HepG2 (cell line): Measurements from ENCODE around the gene KIAA0040. TPM values are rescaled to one million over a fixed set of nuclear protein-coding genes. Genes with fewer than 3 reads are reported as not detected.

ENCODE experiments used
- ARID5B ChIP-seq: IDR thresholded peaks from 2 replicates; pipeline ENCODE4 v1.4.0; 2020; ENCODE audit warnings: mild to moderate bottlenecking, missing genetic modification reagents
- CCAR2 ChIP-seq: fragments of 200-400 bp; formaldehyde crosslinking; optimal IDR thresholded peaks from 2 replicates; pipeline ENCODE3; 2018; ENCODE audit warnings: low read depth, mild to moderate bottlenecking, low read length, moderate library complexity
- MAFG ChIP-seq: sonication (generic); formaldehyde crosslinking; IDR thresholded peaks from 2 replicates; pipeline ENCODE4 v1.5.1; 2020; ENCODE audit warnings: mild to moderate bottlenecking, missing genetic modification reagents
- RARA ChIP-seq: IDR thresholded peaks from 2 replicates; pipeline ENCODE4 v1.6.1; 2016; ENCODE audit warnings: missing genetic modification reagents, missing compliant biosample characterization
- STAG1 ChIP-seq: sonication (generic); formaldehyde crosslinking; IDR thresholded peaks from 2 replicates; pipeline ENCODE4 v1.4.0; 2020; ENCODE audit warnings: missing genetic modification reagents
- ZBTB49 ChIP-seq: sonication (generic); formaldehyde crosslinking; IDR thresholded peaks from 2 replicates; pipeline ENCODE4 v1.4.0; 2020; ENCODE audit warnings: missing genetic modification reagents, borderline replicate concordance
- ZNF577 ChIP-seq: sonication (generic); formaldehyde crosslinking; IDR thresholded peaks from 2 replicates; pipeline ENCODE4 v1.4.0; 2020; ENCODE audit warnings: mild to moderate bottlenecking, low read depth, missing genetic modification reagents, borderline replicate concordance
- ZNF746 ChIP-seq: sonication (generic); formaldehyde crosslinking; IDR thresholded peaks from 2 replicates; pipeline ENCODE4 v1.8.0; 2022; ENCODE audit warnings: mild to moderate bottlenecking, missing genetic modification reagents
- ZNF768 ChIP-seq: sonication (generic); formaldehyde crosslinking; IDR thresholded peaks from 2 replicates; pipeline ENCODE4 v1.4.0; 2020; ENCODE audit warnings: missing genetic modification reagents
- polyA plus RNA-seq, 8 experiments: library from polyadenylated mRNA; depleted of rRNA in 3 of 8; stranded (reverse) in 7 of 8; unstranded in 1 of 8; fragments of >200 nt; fragmentation: Illumina TruSeq in 4 of 8; extraction: Trizol in 4 of 8; gene quantifications; 2 replicates each; pipeline versions ENCODE4 v1.2.1 to v1.2.3, GENCODE V29; 2011 to 2016; ENCODE audit warnings: low read depth in 4 of 8, missing spikeins in 1 of 8, mixed read lengths in 1 of 8; ENCODE audit not compliant: insufficient read depth in 1 of 8
- total RNA-seq, 5 experiments: library from RNA; depleted of rRNA; stranded (reverse); fragments of >200 nt; fragmentation: Illumina TruSeq; extraction: Trizol; gene quantifications; 2 replicates each; pipeline ENCODE4 v1.2.3, GENCODE V29; 2016; ENCODE audit warnings: low read depth in 1 of 5
- TF ChIP-seq, protein P1 (sequence below), 2 experiments: IDR thresholded peaks; 2 replicates each; pipeline ENCODE4 v1.6.1; 2011 to 2012; ENCODE audit warnings: low read length in 2 of 2, borderline replicate concordance in 1 of 2, low read depth in 1 of 2, mild to moderate bottlenecking in 1 of 2, moderate library complexity in 1 of 2
- TF ChIP-seq, protein P2 (sequence below): sonication (generic); formaldehyde crosslinking; IDR thresholded peaks from 2 replicates; pipeline ENCODE4 v1.8.0; 2022; ENCODE audit warnings: missing genetic modification reagents, low read depth, mild to moderate bottlenecking, borderline replicate concordance
- TF ChIP-seq, protein P3 (sequence below): sonication (generic); formaldehyde crosslinking; IDR thresholded peaks from 2 replicates; pipeline ENCODE4 v1.8.1; 2023; ENCODE audit warnings: mild to moderate bottlenecking, missing genetic modification reagents, borderline replicate concordance

The KIAA0040 gene
- total and polyA plus RNA-seq, 2 of the 13 experiments (the other 11 are each of a cell fraction or from before 2014, with no cell fraction given) = 0.24 to 0.26 TPM

DNA sequence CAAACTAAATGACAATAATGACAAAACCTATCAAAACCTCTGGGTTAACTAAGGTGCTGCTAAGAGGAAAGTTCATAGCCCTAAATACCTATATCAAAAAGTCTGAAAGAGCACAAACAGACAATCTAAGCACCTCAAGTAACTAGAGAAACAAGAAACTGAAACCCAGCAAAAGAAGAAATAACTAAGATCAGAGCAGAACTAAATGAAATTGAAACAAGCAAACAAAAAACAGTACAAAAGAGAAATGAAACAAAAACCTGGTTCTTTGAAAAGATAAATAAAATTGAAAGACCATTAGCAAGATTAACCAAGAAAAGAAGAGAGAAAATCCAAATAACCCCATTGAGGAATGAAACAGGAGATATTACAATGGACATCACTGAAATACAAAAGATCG lies 44.8 kb upstream of the KIAA0040 start (continued):
- TF ChIP-seq, protein P1, sequence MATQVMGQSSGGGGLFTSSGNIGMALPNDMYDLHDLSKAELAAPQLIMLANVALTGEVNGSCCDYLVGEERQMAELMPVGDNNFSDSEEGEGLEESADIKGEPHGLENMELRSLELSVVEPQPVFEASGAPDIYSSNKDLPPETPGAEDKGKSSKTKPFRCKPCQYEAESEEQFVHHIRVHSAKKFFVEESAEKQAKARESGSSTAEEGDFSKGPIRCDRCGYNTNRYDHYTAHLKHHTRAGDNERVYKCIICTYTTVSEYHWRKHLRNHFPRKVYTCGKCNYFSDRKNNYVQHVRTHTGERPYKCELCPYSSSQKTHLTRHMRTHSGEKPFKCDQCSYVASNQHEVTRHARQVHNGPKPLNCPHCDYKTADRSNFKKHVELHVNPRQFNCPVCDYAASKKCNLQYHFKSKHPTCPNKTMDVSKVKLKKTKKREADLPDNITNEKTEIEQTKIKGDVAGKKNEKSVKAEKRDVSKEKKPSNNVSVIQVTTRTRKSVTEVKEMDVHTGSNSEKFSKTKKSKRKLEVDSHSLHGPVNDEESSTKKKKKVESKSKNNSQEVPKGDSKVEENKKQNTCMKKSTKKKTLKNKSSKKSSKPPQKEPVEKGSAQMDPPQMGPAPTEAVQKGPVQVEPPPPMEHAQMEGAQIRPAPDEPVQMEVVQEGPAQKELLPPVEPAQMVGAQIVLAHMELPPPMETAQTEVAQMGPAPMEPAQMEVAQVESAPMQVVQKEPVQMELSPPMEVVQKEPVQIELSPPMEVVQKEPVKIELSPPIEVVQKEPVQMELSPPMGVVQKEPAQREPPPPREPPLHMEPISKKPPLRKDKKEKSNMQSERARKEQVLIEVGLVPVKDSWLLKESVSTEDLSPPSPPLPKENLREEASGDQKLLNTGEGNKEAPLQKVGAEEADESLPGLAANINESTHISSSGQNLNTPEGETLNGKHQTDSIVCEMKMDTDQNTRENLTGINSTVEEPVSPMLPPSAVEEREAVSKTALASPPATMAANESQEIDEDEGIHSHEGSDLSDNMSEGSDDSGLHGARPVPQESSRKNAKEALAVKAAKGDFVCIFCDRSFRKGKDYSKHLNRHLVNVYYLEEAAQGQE (IDR thresholded peaks at IDR 0.05; ENCODE audit: borderline replicate concordance in 1 of 2, low read depth in 1 of 2, low read length in 2 of 2) = no peak
- no peak for TF ChIP-seq MAFG (CRISPR knock-in tag)
- TF ChIP-seq, protein P2, sequence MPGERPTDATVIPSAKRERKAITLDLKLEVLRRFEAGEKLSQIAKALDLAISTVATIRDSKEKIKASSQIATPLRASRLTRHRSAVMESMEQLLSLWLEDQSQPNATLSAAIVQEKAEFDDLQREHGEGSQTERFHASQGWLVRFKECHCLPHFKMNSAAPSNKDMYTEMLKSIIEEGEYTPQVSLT (CRISPR knock-in tag) = no peak
- no peak for TF ChIP-seq ZNF746 (CRISPR knock-in tag)
- TF ChIP-seq RARA (CRISPR knock-in tag) = no peak
- TF ChIP-seq, protein P3, sequence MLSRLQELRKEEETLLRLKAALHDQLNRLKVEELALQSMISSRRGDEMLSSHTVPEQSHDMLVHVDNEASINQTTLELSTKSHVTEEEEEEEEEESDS = no peak
- TF ChIP-seq CCAR2 = no peak
- TF ChIP-seq STAG1 = no peak
- TF ChIP-seq ZBTB49 (CRISPR knock-in tag) = no peak
- no peak for TF ChIP-seq ARID5B (CRISPR knock-in tag)
- no peak for TF ChIP-seq ZNF768
- no peak for TF ChIP-seq ZNF577
